PC-9 (cell line): ENCODE measurements around the gene MEF2C. TPM values are rescaled to one million over a fixed set of nuclear protein-coding genes. Genes with fewer than 3 reads are reported as not detected.

Experiments used
- BruUV-seq: library from RNA; stranded (reverse); fragments of 400-500 nt; replicated peaks from 2 replicates; lab custom pipeline; 2021; lab: Mats Ljungman, UMichigan
- CTCF ChIA-PET: fragments of 300-600 bp; sonication (Branson Sonifier 250); formaldehyde crosslinking; loops from one replicate; lab custom pipeline; 2022; ENCODE audit warnings: antibody characterized with exemption; lab: Charles Lee
- POLR2A ChIA-PET: fragments of 300-600 bp; sonication (Branson Sonifier 250); formaldehyde crosslinking; loops from one replicate; lab custom pipeline; 2022; ENCODE audit warnings: antibody characterized with exemption; ENCODE audit not compliant: unreplicated experiment; lab: Charles Lee
- DNase-seq, 2 experiments: peaks; one replicate each; pipeline versions ENCODE4 v3.0.0 to v3.0.0-alpha.2; 2015 to 2022; ENCODE audit warnings: mixed read lengths in 1 of 2
- H2AFZ ChIP-seq: fragments of 200-600 bp; sonication (generic); 2 replicates; pipeline ENCODE4 v1.8.1; 2017; ENCODE audit warnings: antibody characterized with exemption
- H3F3A ChIP-seq: fragments of 200-600 bp; sonication (generic); 2 replicates; pipeline ENCODE4 v1.8.1; 2017; ENCODE audit warnings: antibody characterized with exemption, mild to moderate bottlenecking, low read depth; ENCODE audit not compliant: insufficient read depth
- H3K27ac ChIP-seq: fragments of 200-600 bp; sonication (generic); 2 replicates; pipeline ENCODE4 v1.6.1; 2016; ENCODE audit warnings: mixed run types
- H3K27me3 ChIP-seq: fragments of 200-600 bp; sonication (generic); 2 replicates; pipeline ENCODE4 v1.6.1; 2016; ENCODE audit warnings: low read depth, mixed run types; ENCODE audit not compliant: insufficient read depth
- H3K36me3 ChIP-seq: fragments of 200-600 bp; sonication (generic); 2 replicates; pipeline ENCODE4 v1.6.1; 2016; ENCODE audit warnings: low read depth, mixed run types
- H3K4me1 ChIP-seq: fragments of 200-600 bp; sonication (generic); replicated peaks from 2 replicates; pipeline ENCODE4 v1.6.1; 2016; ENCODE audit warnings: mixed run types; ENCODE audit not compliant: insufficient read depth
- H3K4me2 ChIP-seq: fragments of 200-600 bp; sonication (generic); 2 replicates; pipeline ENCODE4 v1.6.1; 2017; ENCODE audit warnings: mixed run types
- H3K4me3 ChIP-seq: fragments of 200-600 bp; sonication (generic); 2 replicates; pipeline ENCODE4 v1.6.1; 2016; ENCODE audit warnings: mixed run types
- H3K79me2 ChIP-seq: fragments of 200-600 bp; sonication (generic); 2 replicates; pipeline ENCODE4 v1.6.1; 2017; ENCODE audit warnings: low read depth, mixed run types
- H3K9me2 ChIP-seq: fragments of 200-600 bp; sonication (generic); 2 replicates; pipeline ENCODE4 v1.8.1; 2017; ENCODE audit warnings: mild to moderate bottlenecking; ENCODE audit not compliant: insufficient read depth
- H3K9me3 ChIP-seq: fragments of 200-600 bp; sonication (generic); 2 replicates; pipeline ENCODE4 v1.8.1; 2016; ENCODE audit warnings: low read depth; ENCODE audit not compliant: insufficient read depth
- H4K20me1 ChIP-seq: fragments of 200-600 bp; sonication (generic); 2 replicates; pipeline ENCODE4 v1.8.1; 2017; ENCODE audit not compliant: insufficient read depth
- CTCF ChIP-seq: fragments of 200-600 bp; sonication (generic); conservative IDR thresholded peaks from 2 replicates; pipeline ENCODE4 v1.6.1; 2017; ENCODE audit warnings: mixed run types, antibody characterized with exemption, mild to moderate bottlenecking, moderate library complexity
- EZH2 ChIP-seq: fragments of 200-600 bp; sonication (generic); IDR thresholded peaks from 2 replicates; pipeline ENCODE4 v1.8.0; 2017; ENCODE audit warnings: antibody characterized with exemption, low read depth
- intact Hi-C: fragments of 100-400 bp; cut with micrococcal nuclease; formaldehyde crosslinking; loops from one replicate; pipeline ENCODE4 v1.10.0; 2022; ENCODE audit not compliant: unreplicated experiment
- total RNA-seq: library from RNA; stranded (reverse); gene quantifications from 2 replicates; pipeline ENCODE4 v1.2.3, GENCODE V29; 2021

MEF2C gene
- total RNA-seq, 1 experiment from 2014 or later, result 2.5 TPM

GRCh38 chr5:88695232-88695631, 187.8 kb downstream of the MEF2C start:
- no TSS peak for BruUV-seq
- no peak overlapping the region for H2AFZ ChIP-seq
- ChIA-PET POLR2A (no interaction called here), CTCF (no interaction called here)
- no peaks in the 10 kb centered on the region for H3F3A ChIP-seq
- DNase-seq, result no peak
- H3K79me2 ChIP-seq, result no peaks in the 10 kb centered on the region
- no peak overlapping the region for H3K4me3 ChIP-seq
- no peaks in the 10 kb centered on the region for H4K20me1 ChIP-seq
- intact Hi-C loops, result no loop called here
- H3K36me3 ChIP-seq, result no peaks in the 10 kb centered on the region
- H3K27me3 ChIP-seq, result no peaks in the 10 kb centered on the region
- H3K4me1 ChIP-seq, result peaks cover 18% of the 10 kb centered on the region
- H3K4me2 ChIP-seq, result no peak overlapping the region
- no peaks in the 10 kb centered on the region for H3K9me2 ChIP-seq
- TF ChIP-seq CTCF, result no peak
- TF ChIP-seq EZH2, result no peak
- no peaks in the 10 kb centered on the region for H3K9me3 ChIP-seq
- no peak overlapping the region for H3K27ac ChIP-seq

DNA sequence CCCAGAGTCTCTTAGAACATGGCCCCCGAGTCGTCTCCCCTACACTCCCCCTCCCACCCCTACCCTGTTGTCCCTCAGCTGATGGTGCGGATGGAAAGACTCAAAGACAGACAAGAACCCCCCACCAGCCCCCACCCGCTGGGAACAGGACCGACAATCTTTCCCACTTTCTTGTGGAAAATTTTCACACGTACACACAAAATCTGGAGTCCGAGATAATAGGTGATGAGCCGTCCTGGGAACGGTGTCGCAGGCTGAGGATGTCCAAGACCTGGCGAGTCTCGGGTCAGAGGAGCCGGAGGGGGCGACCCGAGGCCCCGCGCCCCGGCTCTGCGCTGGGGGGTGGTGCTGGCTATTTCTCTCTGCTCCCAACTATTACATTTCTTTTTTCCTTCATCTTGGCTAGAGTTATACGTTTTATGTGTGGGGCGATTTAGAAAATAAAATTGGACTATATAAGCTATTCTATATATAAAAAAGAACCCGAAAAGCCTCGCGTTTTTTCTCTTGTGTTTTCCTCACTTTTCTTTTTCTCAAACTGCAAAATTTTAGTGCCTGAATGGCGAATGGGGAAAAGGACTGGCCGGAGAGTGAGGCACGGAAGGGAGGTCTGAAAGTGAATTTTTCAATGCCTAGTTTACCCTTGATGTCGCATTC, 188.8 kb downstream of the MEF2C start:
- TF ChIP-seq CTCF, result no peak
- TF ChIP-seq EZH2, result no peak
- no peaks in the 10 kb centered on the region for H3K9me2 ChIP-seq
- no peaks in the 10 kb centered on the region for H3K79me2 ChIP-seq
- no peaks in the 10 kb centered on the region for H4K20me1 ChIP-seq
- no peak for DNase-seq
- H3K4me3 ChIP-seq, result no peak overlapping the region
- no peak overlapping the region for H3K27ac ChIP-seq
- ChIA-PET CTCF (no interaction called here), POLR2A (no interaction called here)
- H3K36me3 ChIP-seq, result no peaks in the 10 kb centered on the region
- no TSS peak for BruUV-seq
- peaks cover 18% of the 10 kb centered on the region for H3K4me1 ChIP-seq
- no peaks in the 10 kb centered on the region for H3K9me3 ChIP-seq
- no peak overlapping the region for H3K4me2 ChIP-seq
- H3F3A ChIP-seq, result no peaks in the 10 kb centered on the region
- no peak overlapping the region for H2AFZ ChIP-seq
- intact Hi-C loops, result loop anchor here (5.0 kb wide), 2 partner anchors 1267 to 1282 kb away; partner anchors contain the start of gene CCNH
- no peaks in the 10 kb centered on the region for H3K27me3 ChIP-seq

GRCh38 chr5:88693071-88693932, 189.7 kb downstream of the MEF2C start:
- Histone ChIP-seq H3K4me2 (peak overlapping the region; percentile 92), H3F3A (no peaks in the 10 kb centered on the region), H2AFZ (peak overlapping the region; percentile 84), H3K36me3 (no peaks in the 10 kb centered on the region), H4K20me1 (no peaks in the 10 kb centered on the region), H3K9me3 (no peaks in the 10 kb centered on the region), H3K4me1 (peaks cover 18% of the 10 kb centered on the region), H3K79me2 (no peaks in the 10 kb centered on the region), H3K9me2 (no peaks in the 10 kb centered on the region), H3K4me3 (peak overlapping the region; percentile 55), H3K27me3 (no peaks in the 10 kb centered on the region), H3K27ac (no peak overlapping the region)
- TF ChIP-seq CTCF, result no peak; the same call in 1 of the 2 replicates
- no peak for TF ChIP-seq EZH2
- CTCF ChIA-PET, result interaction anchor here (0.5 to 0.6 kb wide), 3 partner anchors 437 to 1208 kb away, joined by 3 to 7 read pairs (median 3); no protein-coding TSS in a partner anchor
- BruUV-seq, result no TSS peak
- intact Hi-C loops, result loop anchor here (5.0 kb wide), 2 partner anchors 1266 to 1281 kb away; partner anchors contain the start of gene CCNH
- POLR2A ChIA-PET, result no interaction called here
- DNase-seq, result no peak
